ENCODE measurements around the gene ZC3H7A. TPM values are rescaled to one million over a fixed set of nuclear protein-coding genes. Genes with fewer than 3 reads are reported as not detected.

Gene ZC3H7A
- total and polyA plus RNA-seq, 10 of the 15 experiments (the other 5 are each of a cell fraction or from before 2014, with no cell fraction given) = 46.3 to 188 (median 68.6) TPM

DNA sequence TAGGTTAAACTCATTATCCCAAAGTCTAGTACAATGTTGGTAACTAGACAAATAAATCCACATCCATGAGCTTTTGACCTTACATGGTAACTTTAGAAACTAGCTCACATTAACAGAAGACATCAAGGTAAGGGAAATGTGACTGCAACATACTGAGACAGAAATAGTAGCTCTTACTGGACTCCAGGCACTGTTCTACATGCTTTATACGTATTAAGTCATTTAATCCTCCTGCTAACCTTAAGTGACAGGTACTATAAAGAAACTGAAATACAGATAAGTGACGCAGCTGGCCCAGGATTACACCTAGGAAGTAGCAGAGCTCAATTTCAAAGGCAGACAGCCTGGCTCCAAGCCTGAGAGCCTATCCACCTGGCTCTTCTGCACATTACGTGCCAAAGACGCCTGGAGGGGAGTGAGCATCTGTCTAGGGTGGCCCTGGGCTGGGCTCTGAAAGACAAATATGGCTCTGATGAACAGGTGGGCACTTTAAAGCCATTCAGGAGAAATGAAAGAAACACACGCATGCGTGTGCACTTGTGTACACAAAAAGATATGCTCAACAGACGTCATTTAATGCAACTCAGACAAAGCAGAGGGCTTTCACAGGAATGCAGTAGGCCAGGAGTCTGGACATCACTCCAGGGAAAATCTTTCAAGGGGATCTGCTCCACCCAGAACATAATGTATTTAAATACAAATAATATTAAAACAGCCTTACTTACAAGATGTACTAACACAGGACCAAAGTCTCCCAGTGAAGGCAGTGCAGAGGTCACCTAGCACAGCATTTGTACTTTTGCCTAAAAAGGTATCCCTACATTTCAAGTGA, 4.4 kb downstream of the ZC3H7A start:
- Histone ChIP-seq H3K27me3 (replicated peaks in 1 of 2; ENCODE audit: control insufficient read depth in 2 of 2, insufficient read depth in 2 of 2, low read length in 1 of 2) (no peaks in the 10 kb centered on the region), H2AFZ (ENCODE audit: control insufficient read depth, low read depth, low read length) (no peak overlapping the region), H3K9me3 (replicated peaks; ENCODE audit: control insufficient read depth, insufficient read depth, low read length) (no peaks in the 10 kb centered on the region), H4K20me1 (ENCODE audit: control insufficient read depth, insufficient read depth) (peaks cover 4% of the 10 kb centered on the region; the same call in 1 of the 2 replicates), H3K36me3 (ENCODE audit: control insufficient read depth in 2 of 2, insufficient read depth in 2 of 2, low read length in 1 of 2) (peaks cover 0 to 4% of the 10 kb centered on the region in 2 experiments; a peak in 3 of 4 replicates), H3K27ac (ENCODE audit: control insufficient read depth, insufficient read depth) (peak overlapping the region; percentile 37; the same call in 1 of the 2 replicates), H3K9ac (ENCODE audit: control insufficient read depth, insufficient read depth, low read length) (peak overlapping the region; percentile 34), H3K4me2 (ENCODE audit: control insufficient read depth, insufficient read depth) (peak overlapping the region; percentile 40), H3K79me2 (ENCODE audit: control insufficient read depth, insufficient read depth, low read length) (peaks cover 93% of the 10 kb centered on the region), H3K4me3 (peak overlapping the region; percentile 97), H3K4me1 (ENCODE audit: control insufficient read depth, insufficient read depth, low read length) (peaks cover 11% of the 10 kb centered on the region)
- RAD21 ChIA-PET (ENCODE audit: unreplicated experiment) = interaction anchor here (0.7 to 10.7 kb wide), 13 partner anchors 9 to 385 kb away, joined by 3 to 174 read pairs (median 4); partner anchors contain the start of gene TXNDC11
- FAIRE-seq (no peak), ATAC-seq (no peak; the same call in 2 of the 3 replicates), DNase-seq (ENCODE audit: low read depth, low spot score) (no peak)
- in situ Hi-C loops (cut with MboI) = no loop called here
- intact Hi-C loops (cut with micrococcal nuclease; ENCODE audit: unreplicated experiment) = no loop called here
- TF ChIP-seq GATAD2B (conservative IDR thresholded peaks at IDR 0.05; ENCODE audit: low read depth) = no peak
- TF ChIP-seq, protein P1, sequence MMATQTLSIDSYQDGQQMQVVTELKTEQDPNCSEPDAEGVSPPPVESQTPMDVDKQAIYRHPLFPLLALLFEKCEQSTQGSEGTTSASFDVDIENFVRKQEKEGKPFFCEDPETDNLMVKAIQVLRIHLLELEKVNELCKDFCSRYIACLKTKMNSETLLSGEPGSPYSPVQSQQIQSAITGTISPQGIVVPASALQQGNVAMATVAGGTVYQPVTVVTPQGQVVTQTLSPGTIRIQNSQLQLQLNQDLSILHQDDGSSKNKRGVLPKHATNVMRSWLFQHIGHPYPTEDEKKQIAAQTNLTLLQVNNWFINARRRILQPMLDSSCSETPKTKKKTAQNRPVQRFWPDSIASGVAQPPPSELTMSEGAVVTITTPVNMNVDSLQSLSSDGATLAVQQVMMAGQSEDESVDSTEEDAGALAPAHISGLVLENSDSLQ (IDR thresholded peaks at IDR 0.05) = peak; percentile 45
- SMC1A ChIA-PET (ENCODE audit: uncharacterized antibody, unreplicated experiment) = interaction anchor here (0.6 to 11.9 kb wide), 15 partner anchors 7 to 274 kb away, joined by 3 to 184 read pairs (median 4); partner anchors contain the start of gene TXNDC11
- CTCF ChIA-PET = interaction anchor here (0.9 to 7.9 kb wide), 9 partner anchors 7 to 77 kb away, joined by 3 to 62 read pairs (median 5); no protein-coding TSS in a partner anchor
- BruUV-seq (replicated peaks) = no TSS peak
- WGBS (ENCODE audit: insufficient coverage, insufficient replicate concordance, low lambda C conversion rate, missing lambda C conversion rate) = 81% methylated on average over 7 of the region's 7 CpGs
- POLR2A ChIA-PET = interaction anchor here (0.6 to 12.7 kb wide), 10 partner anchors 8 to 210 kb away, joined by 3 to 410 read pairs (median 4); partner anchors contain the start of gene TXNDC11
